A673 (cell line): ENCODE measurements around the gene SLC4A7. TPM values are rescaled to one million over a fixed set of nuclear protein-coding genes. Genes with fewer than 3 reads are reported as not detected.
A peak's percentile ranks its signal among the peaks of the same experiment; 100 is the strongest.
"Not testable (repeated sequence)": the region's sequence is repeated elsewhere in the genome, so short reads cannot be mapped to it uniquely, and the experiment has no call there.

Source experiments
- Bru-seq: library from RNA; stranded (reverse); fragments of 400-500 nt; gene quantifications from one replicate; lab custom pipeline; 2021; lab: Mats Ljungman, UMichigan
- BruChase-seq, 2 experiments: library from RNA; stranded (reverse); fragments of 400-500 nt; gene quantifications; one replicate each; lab custom pipeline; 2021; lab: Mats Ljungman, UMichigan
- BruUV-seq: library from RNA; stranded (reverse); fragments of 400-500 nt; replicated peaks from 2 replicates; lab custom pipeline; 2021; lab: Mats Ljungman, UMichigan
- CTCF ChIA-PET: fragments of 300-600 bp; sonication (Branson Sonifier 250); formaldehyde crosslinking; loops from one replicate; lab custom pipeline; 2022; ENCODE audit warnings: antibody characterized with exemption; lab: Charles Lee
- POLR2A ChIA-PET: fragments of 300-600 bp; sonication (Branson Sonifier 250); formaldehyde crosslinking; loops from one replicate; lab custom pipeline; 2022; ENCODE audit warnings: antibody characterized with exemption; ENCODE audit not compliant: low non-redundant PET; lab: Charles Lee
- DNase-seq: peaks from one replicate; pipeline ENCODE4 v3.0.0-alpha.2; 2015; ENCODE audit warnings: low spot score
- H3K27ac ChIP-seq: fragments of 200-600 bp; sonication (generic); 2 replicates; pipeline ENCODE4 v1.5.1; 2016; ENCODE audit warnings: mixed run types, low read depth, mild to moderate bottlenecking, mixed read lengths, antibody characterized with exemption, low read length; ENCODE audit not compliant: poor library complexity, severe bottlenecking
- H3K27me3 ChIP-seq: fragments of 200-600 bp; sonication (generic); replicated peaks from 2 replicates; pipeline ENCODE4 v1.6.1; 2017; ENCODE audit warnings: mixed run types, low read depth, mild to moderate bottlenecking, mixed read lengths, antibody characterized with exemption, low read length; ENCODE audit not compliant: insufficient read depth, poor library complexity
- H3K36me3 ChIP-seq: fragments of 200-600 bp; sonication (generic); 2 replicates; pipeline ENCODE4 v1.6.1; 2016; ENCODE audit warnings: mixed run types, mild to moderate bottlenecking, mixed read lengths, antibody characterized with exemption, low read length; ENCODE audit not compliant: insufficient read depth, poor library complexity, severe bottlenecking
- H3K4me1 ChIP-seq: fragments of 200-600 bp; sonication (generic); 2 replicates; pipeline ENCODE4 v1.6.1; 2017; ENCODE audit warnings: mixed run types, mild to moderate bottlenecking, mixed read lengths, antibody characterized with exemption, low read length; ENCODE audit not compliant: insufficient read depth, poor library complexity, severe bottlenecking
- H3K4me3 ChIP-seq: fragments of 200-600 bp; sonication (generic); 2 replicates; pipeline ENCODE4 v1.5.1; 2016; ENCODE audit warnings: low read depth, mixed run types, mild to moderate bottlenecking, mixed read lengths, low read length; ENCODE audit not compliant: poor library complexity, severe bottlenecking
- H3K9me3 ChIP-seq: fragments of 200-600 bp; sonication (generic); 2 replicates; pipeline ENCODE4 v1.6.1; 2016; ENCODE audit warnings: mixed run types, low read depth, mild to moderate bottlenecking, mixed read lengths, antibody characterized with exemption, low read length; ENCODE audit not compliant: poor library complexity, severe bottlenecking
- CTCF ChIP-seq: fragments of 300-800, 200-600 bp; sonication (generic); conservative IDR thresholded peaks from 2 replicates; pipeline ENCODE4 v1.5.1; 2017; ENCODE audit warnings: low read depth, mild to moderate bottlenecking, antibody characterized with exemption, low read length, moderate library complexity, mixed read lengths
- EZH2 ChIP-seq: fragments of 200-600 bp; sonication (generic); IDR thresholded peaks from 2 replicates; pipeline ENCODE4 v1.6.1; 2017; ENCODE audit warnings: borderline replicate concordance, low read depth, mild to moderate bottlenecking, mixed read lengths, antibody characterized with exemption, low read length; ENCODE audit not compliant: poor library complexity, severe bottlenecking
- intact Hi-C: fragments of 100-400 bp; cut with micrococcal nuclease; formaldehyde crosslinking; loops from one replicate; pipeline ENCODE4 v1.10.0; 2022; ENCODE audit not compliant: unreplicated experiment
- long read RNA-seq: library from polyadenylated mRNA; stranded (forward); transcript quantifications from one replicate; pipeline ENCODE4 v2.0.0, GENCODE V29; 2022
- total RNA-seq: library from RNA; stranded (reverse); gene quantifications from 2 replicates; pipeline ENCODE4 v1.2.3, GENCODE V29; 2021

Gene SLC4A7
- total RNA-seq: 22.6 and 26.2 TPM in 2 replicates
- Bru-seq, nascent RNA: percentile 83 among the genes with signal in this experiment
- percentile 85 among the genes with signal in this experiment for BruChase-seq, experiment 1, labeled RNA remaining after a 2-hour chase
- BruChase-seq, experiment 2, labeled RNA remaining after a 6-hour chase: percentile 76 among the genes with signal in this experiment
- long read RNA-seq, partial matches to known transcripts: 1 of 6 reads
- long read RNA-seq, other reads (novel, unspliced or antisense): 5 of 6 reads

- Histone ChIP-seq H3K4me3 (peak within 1 kb of the TSS; percentile 97), H3K9me3 (no peaks in the 10 kb centered on the region), H3K27ac (peak within 1 kb of the TSS; percentile 94), H3K36me3 (no peaks in the 10 kb centered on the region), H3K4me1 (peaks cover 14% of the 10 kb centered on the region), H3K27me3 (no peaks in the 10 kb centered on the region)
- intact Hi-C loops: loop anchor here (5.0 kb wide), 2 partner anchors 108 to 198 kb away; no protein-coding TSS in a partner anchor
- POLR2A ChIA-PET: no interaction called here
- peak; percentile 95 for DNase-seq
- no TSS peak for BruUV-seq
- TF ChIP-seq EZH2 (no peak), CTCF (no peak)
- CTCF ChIA-PET: interaction anchor here (0.7 kb wide), 1 partner anchor 12 kb away, joined by 3 read pairs; no protein-coding TSS in a partner anchor
Measured at GRCh38 chr3:27484015-27484844, at the start of gene SLC4A7. SLC4A7 (minus strand) TSS chr3:27484384; CDS start chr3:27484126, 258 bp downstream.

- no peak for DNase-seq
- Histone ChIP-seq H3K4me3 (no peak overlapping the region), H3K27me3 (no peaks in the 10 kb centered on the region), H3K9me3 (no peaks in the 10 kb centered on the region), H3K27ac (no peak overlapping the region), H3K4me1 (no peaks in the 10 kb centered on the region), H3K36me3 (no peaks in the 10 kb centered on the region)
- POLR2A ChIA-PET: no interaction called here
- TF ChIP-seq EZH2 (no peak), CTCF (no peak)
- CTCF ChIA-PET: no interaction called here
- BruUV-seq: no TSS peak
- intact Hi-C loops: no loop called here
Measured at GRCh38 chr3:27533261-27533607, 49.0 kb upstream of the SLC4A7 start.

- intact Hi-C loops: no loop called here
- H3K4me1 ChIP-seq: no peaks in the 10 kb centered on the region
- TF ChIP-seq EZH2: no peak
- TF ChIP-seq CTCF: no peak
- H3K27ac ChIP-seq: no peak overlapping the region
- ChIA-PET CTCF (no interaction called here), POLR2A (no interaction called here)
- no peak overlapping the region for H3K4me3 ChIP-seq
- BruUV-seq: no TSS peak
- no peaks in the 10 kb centered on the region for H3K27me3 ChIP-seq
- no peaks in the 10 kb centered on the region for H3K9me3 ChIP-seq
- DNase-seq: no peak
- H3K36me3 ChIP-seq: no peaks in the 10 kb centered on the region
Measured at GRCh38 chr3:27532426-27533260, 48.5 kb upstream of the SLC4A7 start.

GRCh38 chr3:27531193-27531751 lies 47.1 kb upstream of the SLC4A7 start:
- intact Hi-C loops, CTCF ChIA-PET, H3K27ac ChIP-seq, DNase-seq, H3K36me3 ChIP-seq, H3K27me3 ChIP-seq, H3K4me3 ChIP-seq, POLR2A ChIA-PET, H3K9me3 ChIP-seq, H3K4me1 ChIP-seq, BruUV-seq: not testable (repeated sequence)
